GM23248 (cell line): ENCODE results near the gene MBTPS1.

Experiments
- EZH2 ChIP-seq: fragments of 200-600 bp; sonication (generic); IDR thresholded peaks from 2 replicates; pipeline ENCODE4 v1.6.1; 2018; ENCODE audit warnings: antibody characterized with exemption, mild to moderate bottlenecking; ENCODE audit not compliant: insufficient read depth, poor library complexity, severe bottlenecking
- EZH2phosphoT487 ChIP-seq: fragments of 200-600 bp; sonication (generic); IDR thresholded peaks from 2 replicates; pipeline ENCODE4 v1.6.1; 2018; ENCODE audit warnings: antibody characterized with exemption, moderate library complexity, mild to moderate bottlenecking, low read depth; ENCODE audit not compliant: insufficient read depth

DNA sequence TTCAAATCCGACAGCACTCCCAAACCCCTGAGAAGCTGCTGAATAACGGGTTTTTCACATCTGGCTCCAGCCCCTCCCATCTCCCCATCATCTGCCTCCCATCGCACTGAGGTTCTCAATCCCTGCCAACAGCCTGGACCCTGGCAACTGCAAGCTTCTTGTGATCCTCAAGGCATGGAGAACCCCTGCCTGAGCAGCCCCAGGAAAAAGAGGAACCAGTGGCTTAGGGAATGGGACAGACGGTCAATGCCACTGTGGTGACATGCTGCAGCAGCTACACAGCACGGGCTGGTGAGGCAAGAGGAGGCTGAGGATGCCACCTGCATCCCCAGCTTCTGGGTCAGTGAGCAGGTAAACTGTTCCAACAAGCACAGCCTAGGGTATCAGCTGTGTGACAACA is 3.3 kb upstream of the MBTPS1 start:
- TF ChIP-seq EZH2 = no peak
- no peak for TF ChIP-seq EZH2phosphoT487
